ENCODE measurements around the gene CCT3.
"Not testable (repeated sequence)": the region's sequence is repeated elsewhere in the genome, so short reads cannot be mapped to it uniquely, and the experiment has no call there.

The CCT3 gene

GRCh38 chr1:156338180-156338976 lies at the start of gene CCT3, which contains the start of gene TSACC:
TSS of gene CCT3 (minus strand) at chr1:156338292. CDS start at chr1:156338184, 108 bp downstream.
TSS of gene TSACC (plus strand) at chr1:156338526. CDS start at chr1:156339758, 1,232 bp downstream.
- DNase-seq = peak; percentile 98

DNA sequence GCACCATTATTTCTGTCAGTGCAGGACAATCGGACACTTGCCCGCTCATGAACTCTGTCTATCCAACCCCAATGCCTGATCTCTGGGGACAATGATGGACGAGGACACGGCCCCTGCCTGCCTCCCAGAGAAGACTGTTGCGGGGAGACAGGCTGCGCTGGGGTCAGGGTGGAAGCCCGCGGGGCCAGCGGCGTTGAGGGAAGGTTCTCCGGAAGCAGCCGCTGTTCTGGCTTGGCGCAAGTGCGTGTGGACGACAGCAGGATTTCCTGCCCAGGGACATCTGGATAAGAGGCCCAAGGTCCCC lies 49.7 kb upstream of the CCT3 start:
- DNase-seq = no peak

- DNase-seq = no peak
These were observed 49.1 kb upstream of the CCT3 start for GRCh38 chr1:156386949-156387869.

- no peak for DNase-seq
These were observed 48.2 kb upstream of the CCT3 start for GRCh38 chr1:156386134-156386901.

DNA sequence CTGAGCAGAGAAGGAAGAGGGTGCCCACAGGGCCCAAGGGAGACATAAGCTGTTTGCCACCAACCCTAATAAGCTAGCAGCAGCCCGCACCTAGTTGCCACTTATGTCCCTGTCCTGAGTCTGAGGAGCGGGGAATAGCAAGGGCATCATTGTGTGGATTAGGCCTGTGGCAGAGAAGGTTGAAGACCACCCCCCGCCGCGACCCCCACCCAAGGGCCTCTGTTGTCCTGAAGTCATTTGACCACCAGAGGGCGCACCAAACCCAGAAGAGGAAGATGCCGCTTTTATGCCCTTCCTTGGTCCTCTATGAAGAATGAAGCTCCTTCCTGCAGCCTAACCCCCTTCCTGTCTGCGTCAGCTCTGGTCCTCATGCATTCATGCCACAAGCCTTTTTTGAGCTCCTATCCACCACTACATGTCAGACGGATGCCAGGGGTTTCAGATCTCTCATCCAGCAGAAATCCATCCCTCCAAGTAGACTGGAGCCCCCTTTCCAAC lies 47.5 kb upstream of the CCT3 start:
- DNase-seq = peak; percentile 63

- no peak for DNase-seq
These were observed 46.6 kb upstream of the CCT3 start for GRCh38 chr1:156384658-156385057.

GRCh38 chr1:156384007-156384406 lies 45.9 kb upstream of the CCT3 start:
- no peak for DNase-seq

- peak; percentile 17 for DNase-seq
These were observed 44.9 kb upstream of the CCT3 start for GRCh38 chr1:156383023-156383422.

- no peak for DNase-seq
These were observed 44.5 kb upstream of the CCT3 start for GRCh38 chr1:156382561-156382960.

GRCh38 chr1:156379420-156380165 lies 41.5 kb upstream of the CCT3 start:
- no peak for DNase-seq

DNA sequence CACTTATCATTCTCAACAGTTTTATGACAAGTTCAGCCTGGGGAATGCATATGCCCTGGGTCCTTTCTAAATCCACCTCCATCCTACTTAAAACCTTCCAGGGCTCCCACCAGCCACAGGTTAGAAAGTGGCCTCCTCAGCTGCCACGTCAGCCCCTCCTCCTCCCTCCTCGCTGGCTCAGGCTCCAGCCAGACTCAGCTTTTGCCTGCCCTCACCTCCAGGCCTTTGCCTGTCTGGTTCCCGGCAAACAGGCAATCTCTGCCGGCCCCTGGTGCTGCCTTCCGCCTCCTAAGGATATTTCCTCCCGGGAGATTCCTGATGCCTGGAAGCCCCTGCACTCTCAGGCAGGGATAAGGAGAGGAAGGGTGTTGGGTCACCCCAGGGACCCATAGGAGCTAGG lies 40.5 kb upstream of the CCT3 start:
- DNase-seq = no peak

GRCh38 chr1:156376958-156377919 lies 39.1 kb upstream of the CCT3 start:
- no peak for DNase-seq

DNA sequence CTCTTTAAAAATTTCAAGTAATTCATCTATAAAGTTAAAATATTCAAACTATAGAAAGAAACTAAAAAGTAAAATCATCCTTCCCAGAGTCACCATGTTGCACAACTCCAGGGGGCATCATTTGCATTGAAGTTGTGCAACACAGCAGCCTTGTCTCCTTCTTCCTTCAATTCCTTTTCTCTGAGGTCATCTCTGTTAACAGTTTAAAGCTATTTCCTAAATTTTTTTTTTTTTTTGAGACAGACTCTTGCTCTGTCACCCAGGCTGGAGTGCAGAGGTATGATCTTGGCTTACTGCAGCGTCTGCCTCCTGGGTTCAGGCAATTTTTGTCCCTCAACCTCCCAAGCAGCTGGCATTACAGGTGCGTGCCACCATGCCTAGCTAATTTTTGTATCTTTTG lies 38.1 kb upstream of the CCT3 start:
- DNase-seq = no peak

DNA sequence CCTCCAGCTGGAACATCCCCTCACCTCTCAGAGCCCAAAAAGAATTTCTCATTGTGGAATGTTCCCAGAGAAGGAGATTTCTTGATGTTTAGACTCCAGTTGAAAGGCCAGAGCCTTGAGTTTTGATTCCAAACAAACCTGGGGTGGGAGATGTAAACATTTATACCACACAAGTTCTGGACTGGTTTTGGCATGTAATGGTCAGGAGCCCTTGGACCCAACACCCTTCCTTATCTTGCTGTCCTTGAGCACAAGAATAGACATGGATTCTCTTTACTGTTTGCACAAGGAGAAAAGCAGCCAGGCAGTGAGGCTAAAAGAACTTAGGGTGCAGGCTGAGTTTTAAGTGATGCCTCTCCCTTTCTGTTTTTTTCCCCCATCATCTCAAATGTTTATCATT lies 35.5 kb upstream of the CCT3 start:
- no peak for DNase-seq

- no peak for DNase-seq
These were observed 34.8 kb upstream of the CCT3 start for GRCh38 chr1:156372876-156373275.

- no peak for DNase-seq
These were observed 34.1 kb upstream of the CCT3 start for GRCh38 chr1:156372265-156372586.

DNA sequence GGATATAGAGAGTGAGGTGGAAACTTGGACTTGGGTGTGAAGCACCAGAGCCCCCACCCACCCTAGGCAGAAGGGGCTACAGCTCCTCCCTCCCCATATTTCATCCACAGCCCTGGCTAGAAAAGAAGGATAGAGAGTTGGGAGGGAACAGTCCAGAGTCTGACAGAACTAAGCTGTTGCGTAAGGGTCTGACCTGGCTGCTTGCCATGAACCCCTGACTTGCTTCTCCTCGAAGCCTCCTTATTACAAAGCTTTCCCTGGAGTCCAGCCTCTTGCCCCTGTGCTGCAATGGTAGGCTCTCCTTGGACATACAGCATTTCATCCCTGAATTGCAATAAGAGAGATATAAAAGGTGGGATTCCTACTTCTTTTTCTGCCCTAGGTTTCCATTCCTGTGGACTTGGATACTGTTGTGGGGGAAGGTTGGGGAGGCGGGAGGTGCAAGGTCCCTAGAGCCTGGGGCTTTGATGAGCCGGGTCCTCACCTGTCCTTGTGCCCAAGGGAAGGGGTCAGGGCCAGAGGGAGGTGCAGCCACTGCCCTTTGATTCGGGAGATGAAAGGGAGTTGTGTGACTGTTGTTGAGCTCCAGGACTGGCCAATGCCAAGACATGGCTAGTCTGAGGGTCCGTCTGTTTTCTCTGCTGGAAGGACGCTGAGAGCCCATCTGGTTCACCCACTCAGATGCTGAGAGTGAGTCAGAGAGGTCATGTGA lies 33.6 kb upstream of the CCT3 start:
- no peak for DNase-seq

GRCh38 chr1:156369685-156370286 lies 31.7 kb upstream of the CCT3 start:
- not testable (repeated sequence) for DNase-seq

DNA sequence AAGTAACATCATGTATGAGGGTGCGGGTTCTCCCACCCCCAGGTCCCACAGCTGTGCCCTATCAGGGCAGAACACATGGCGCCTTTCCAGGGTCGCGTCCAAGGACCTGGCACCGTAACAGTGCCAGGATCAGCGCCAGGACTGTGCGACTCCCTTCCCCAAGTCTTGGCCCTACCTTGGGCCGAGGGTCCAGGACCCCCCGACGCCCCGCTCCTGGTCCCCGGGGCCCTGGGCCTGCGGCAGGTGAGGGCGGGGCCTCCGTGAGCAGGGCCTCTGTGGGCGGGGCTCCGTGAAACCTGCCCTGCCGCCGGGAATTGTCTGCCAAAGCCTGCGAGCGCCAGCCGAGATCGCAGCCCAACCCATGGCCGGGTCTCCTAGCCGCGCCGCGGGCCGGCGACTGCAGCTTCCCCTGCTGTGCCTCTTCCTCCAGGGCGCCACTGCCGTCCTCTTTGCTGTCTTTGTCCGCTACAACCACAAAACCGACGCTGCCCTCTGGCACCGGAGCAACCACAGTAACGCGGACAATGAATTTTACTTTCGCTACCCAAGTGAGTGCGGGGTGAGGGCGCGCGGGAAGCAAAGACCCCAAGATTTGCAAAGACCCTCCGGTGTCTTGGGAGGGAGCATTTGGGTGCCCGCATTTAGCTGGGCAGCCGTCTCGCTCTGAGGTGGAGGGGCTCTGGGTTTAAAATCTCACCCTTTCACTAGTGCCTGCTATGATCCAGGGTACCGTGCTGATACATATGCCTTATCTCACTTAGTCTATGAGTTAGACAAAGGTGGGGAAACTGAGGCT lies 31.0 kb upstream of the CCT3 start, which contains the start of gene RHBG:
TSS of gene RHBG (plus strand) at position 323 of the 796 bp plus-strand sequence. CDS start at position 362, 39 bp downstream.
- peak; percentile 30 for DNase-seq

Data from NCI-H2029 (cell line).